ENCODE results near the gene CCDC63.

Gene CCDC63

DNA sequence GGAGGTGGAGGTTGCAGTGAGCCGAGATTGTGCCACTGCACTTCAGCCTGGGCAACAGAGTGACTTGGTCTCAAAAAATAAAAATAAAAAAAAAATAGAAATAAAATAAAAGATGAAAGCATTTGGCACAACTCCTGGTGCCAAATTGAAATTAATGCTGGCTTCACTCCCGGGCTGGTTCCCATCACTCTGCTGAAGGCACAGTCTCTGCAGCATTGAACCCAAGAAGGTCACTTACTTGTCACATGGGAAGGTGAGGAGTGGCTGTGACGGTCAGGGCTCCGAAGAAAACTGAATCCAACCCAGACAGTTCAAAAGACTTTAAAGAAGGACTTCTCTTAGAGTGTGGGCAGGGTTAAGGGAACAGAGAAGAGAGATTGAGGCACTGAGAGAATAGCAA lies 10.5 kb upstream of the CCDC63 start:
- TF ChIP-seq, protein P1, sequence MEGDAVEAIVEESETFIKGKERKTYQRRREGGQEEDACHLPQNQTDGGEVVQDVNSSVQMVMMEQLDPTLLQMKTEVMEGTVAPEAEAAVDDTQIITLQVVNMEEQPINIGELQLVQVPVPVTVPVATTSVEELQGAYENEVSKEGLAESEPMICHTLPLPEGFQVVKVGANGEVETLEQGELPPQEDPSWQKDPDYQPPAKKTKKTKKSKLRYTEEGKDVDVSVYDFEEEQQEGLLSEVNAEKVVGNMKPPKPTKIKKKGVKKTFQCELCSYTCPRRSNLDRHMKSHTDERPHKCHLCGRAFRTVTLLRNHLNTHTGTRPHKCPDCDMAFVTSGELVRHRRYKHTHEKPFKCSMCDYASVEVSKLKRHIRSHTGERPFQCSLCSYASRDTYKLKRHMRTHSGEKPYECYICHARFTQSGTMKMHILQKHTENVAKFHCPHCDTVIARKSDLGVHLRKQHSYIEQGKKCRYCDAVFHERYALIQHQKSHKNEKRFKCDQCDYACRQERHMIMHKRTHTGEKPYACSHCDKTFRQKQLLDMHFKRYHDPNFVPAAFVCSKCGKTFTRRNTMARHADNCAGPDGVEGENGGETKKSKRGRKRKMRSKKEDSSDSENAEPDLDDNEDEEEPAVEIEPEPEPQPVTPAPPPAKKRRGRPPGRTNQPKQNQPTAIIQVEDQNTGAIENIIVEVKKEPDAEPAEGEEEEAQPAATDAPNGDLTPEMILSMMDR (IDR thresholded peaks at IDR 0.05; ENCODE audit: insufficient read depth, low read depth, low read length, missing control alignments), result no peak

DNA sequence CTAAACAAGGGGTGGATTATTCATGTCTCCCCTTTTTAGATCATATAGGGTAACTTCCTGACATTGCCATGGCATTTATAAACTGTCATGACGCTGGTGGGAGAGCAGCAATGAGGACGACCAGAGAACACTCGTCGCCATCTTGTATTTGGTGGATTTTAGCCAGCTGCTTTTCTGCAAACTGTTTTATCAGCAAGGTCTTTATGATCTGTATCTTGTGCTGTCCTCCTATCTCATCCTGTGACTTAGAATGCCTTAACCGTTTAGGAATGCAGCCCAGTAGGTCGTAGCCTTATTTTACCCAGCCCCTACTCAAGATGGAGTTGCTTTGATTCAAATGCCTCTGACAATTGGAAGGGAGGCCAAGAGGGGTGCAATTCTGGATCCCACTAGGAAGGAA lies 5.8 kb upstream of the CCDC63 start:
- DNase-seq (ENCODE audit: low read depth), result no peak
- TF ChIP-seq, protein P1 (IDR thresholded peaks at IDR 0.05; ENCODE audit: insufficient read depth, low read depth, low read length, missing control alignments), result no peak
- H3K4me3 ChIP-seq (ENCODE audit: low read depth, low read length), result no peak overlapping the region

More for the DNA sequence above, 10.5 kb upstream of the CCDC63 start:
- DNase-seq (ENCODE audit: low read depth), result no peak
- H3K4me3 ChIP-seq (ENCODE audit: low read depth, low read length), result no peak overlapping the region

DNA sequence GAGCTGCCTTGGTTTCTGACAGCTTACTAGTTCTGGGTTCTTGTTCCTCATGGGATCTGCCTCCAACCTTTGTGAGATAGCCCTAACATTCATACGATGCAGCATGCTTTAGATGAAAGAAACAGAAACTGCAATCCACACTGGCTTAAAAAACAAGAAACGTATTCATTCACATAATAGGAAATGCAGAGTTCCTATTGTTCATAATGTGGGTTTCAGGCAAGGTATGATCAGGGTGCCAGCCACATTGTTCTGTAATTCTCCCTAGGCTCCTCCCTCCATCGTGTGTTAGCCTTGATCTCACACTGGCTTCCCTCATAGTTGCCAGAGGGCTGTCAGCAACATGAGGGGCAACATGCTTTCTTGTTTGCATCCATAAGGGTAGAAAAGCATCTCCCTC lies 2.7 kb upstream of the CCDC63 start:
- no peak overlapping the region for H3K4me3 ChIP-seq (ENCODE audit: low read depth, low read length)
- TF ChIP-seq, protein P1 (IDR thresholded peaks at IDR 0.05; ENCODE audit: insufficient read depth, low read depth, low read length, missing control alignments), result no peak
- DNase-seq (ENCODE audit: low read depth), result no peak

DNA sequence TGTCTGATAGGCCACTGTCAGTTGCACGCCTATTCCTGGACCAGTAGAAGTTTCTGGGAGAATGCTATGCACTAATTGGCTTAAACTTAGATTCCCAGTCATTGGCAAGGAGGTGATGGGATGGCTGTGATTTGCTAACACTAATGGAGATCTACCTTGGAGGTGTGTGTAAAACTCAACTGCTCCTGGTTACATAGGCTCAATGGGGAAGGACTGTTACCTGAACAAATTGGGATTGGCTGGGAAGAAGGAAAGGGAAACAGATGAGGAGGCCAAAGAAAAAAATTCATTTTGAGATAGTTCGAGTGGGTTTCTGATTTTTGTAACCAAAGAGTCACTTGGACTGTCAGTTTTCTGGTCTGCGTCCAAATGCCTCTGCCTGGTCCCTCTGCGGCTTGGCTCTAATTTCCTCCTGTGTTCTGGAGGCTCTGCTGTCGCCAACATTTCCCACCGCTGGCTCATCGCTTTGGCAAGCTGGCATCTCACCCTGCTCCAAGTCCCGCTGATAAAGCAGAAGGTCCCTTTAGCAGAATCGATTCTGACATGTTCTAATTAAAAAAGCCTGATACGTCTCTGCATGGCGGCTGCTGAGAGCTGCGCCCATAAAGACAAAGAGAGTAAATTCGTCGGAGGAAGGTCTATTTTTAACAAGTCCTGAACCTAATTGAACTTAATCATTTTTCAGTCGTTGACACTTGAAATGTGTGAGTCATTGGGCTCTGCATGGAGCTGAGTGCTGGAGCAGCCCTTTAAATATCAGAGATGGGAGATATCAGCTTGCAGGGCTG lies 2.0 kb upstream of the CCDC63 start:
- no peak for DNase-seq (ENCODE audit: low read depth)
- no peak overlapping the region for H3K4me3 ChIP-seq (ENCODE audit: low read depth, low read length)

DNA sequence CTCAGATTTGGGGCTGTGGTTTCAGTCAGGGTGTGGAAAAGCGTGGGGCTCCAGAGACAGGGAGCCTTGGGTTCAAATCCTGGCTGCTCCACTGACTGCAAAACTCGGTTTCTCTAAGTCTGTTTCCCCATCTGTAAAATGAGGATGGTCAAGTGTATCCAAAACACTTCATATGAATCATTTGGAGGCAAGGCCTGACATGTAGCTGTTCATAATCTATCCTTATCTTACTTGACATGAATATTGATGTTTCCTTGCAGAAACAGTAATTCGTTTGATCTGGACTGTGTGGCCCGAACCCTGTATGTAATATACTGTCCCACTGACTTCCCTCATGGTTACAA lies 1.5 kb upstream of the CCDC63 start:
- TF ChIP-seq, protein P1 (IDR thresholded peaks at IDR 0.05; ENCODE audit: insufficient read depth, low read depth, low read length, missing control alignments), result no peak
- no peak for DNase-seq (ENCODE audit: low read depth)
- no peak overlapping the region for H3K4me3 ChIP-seq (ENCODE audit: low read depth, low read length)

More for the DNA sequence above, 2.0 kb upstream of the CCDC63 start:
- TF ChIP-seq, protein P1 (IDR thresholded peaks at IDR 0.05; ENCODE audit: insufficient read depth, low read depth, low read length, missing control alignments), result no peak

DNA sequence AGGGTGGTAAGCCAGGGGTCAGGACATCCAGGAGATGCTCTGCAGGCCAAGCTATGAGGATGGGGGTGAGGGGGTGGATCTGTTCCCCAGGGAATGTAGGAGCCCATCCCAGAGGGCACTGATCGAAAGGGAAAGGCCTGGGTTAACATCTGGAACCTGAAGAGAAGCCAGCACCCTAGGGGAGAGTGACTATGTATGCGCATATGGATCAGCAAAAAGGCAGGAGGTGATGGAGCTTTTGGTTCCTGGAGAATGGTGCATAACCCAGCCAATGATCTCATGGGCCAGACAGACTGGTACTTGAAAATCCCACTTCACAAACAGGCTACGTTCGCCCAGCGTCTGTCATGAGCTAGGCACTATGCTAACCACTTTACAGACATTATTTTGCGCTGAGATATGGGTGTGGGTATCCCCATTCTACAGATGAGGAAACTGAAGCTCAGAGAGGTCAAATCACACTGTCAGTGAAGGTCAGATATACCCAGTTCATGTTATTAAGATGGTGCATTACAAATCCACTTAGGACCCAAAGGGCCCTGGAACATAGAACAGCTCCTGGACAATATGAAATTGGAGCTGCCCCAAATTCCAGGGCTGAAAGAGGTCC lies 1.6 kb downstream of the CCDC63 start:
- DNase-seq (ENCODE audit: low read depth), result no peak
- H3K4me3 ChIP-seq (ENCODE audit: low read depth, low read length), result no peak overlapping the region
- TF ChIP-seq, protein P1 (IDR thresholded peaks at IDR 0.05; ENCODE audit: insufficient read depth, low read depth, low read length, missing control alignments), result no peak
